ENCODE data around the gene CHMP2A. TPM values are rescaled to one million over a fixed set of nuclear protein-coding genes. Genes with fewer than 3 reads are reported as not detected.

Gene CHMP2A
- total and polyA plus RNA-seq, 2 of the 4 experiments (the other 2 are of a cell fraction): 105 to 183 TPM

DNA sequence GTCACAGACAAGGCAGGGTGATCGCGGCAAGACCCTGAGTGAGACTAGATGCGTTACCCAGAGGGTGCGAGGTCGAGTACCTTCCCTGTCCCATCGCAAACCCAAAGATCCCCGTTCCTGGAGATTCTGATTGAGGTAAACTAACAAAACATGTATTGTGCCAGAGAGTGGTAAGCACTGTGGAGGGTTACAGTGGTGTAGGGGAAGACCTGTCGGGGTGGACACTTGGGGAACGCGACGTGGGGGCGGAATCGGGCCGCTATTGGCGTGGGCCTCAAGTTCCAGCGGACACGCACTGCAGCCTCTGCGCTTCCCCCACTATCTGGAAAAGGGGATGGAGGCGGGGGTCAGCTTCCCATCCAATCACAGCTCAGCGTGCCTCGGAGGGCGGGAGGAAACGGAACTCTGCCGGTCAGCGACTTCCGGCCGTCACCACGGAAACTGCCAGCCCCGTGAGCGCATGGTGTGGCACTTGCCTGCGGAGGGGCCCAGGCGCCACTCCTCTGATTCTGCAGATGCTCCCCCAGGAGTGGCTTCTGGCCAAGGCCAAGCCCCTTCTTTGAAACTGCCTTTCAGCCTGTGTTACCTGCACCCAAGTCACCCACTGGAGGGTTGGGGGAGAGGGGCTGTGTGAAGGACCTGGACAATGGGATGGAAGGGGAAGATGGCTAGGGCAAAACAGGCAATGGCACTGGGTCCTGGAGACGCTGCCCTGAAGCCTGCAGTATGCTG is 4.5 kb upstream of the CHMP2A start:
- H4K91ac ChIP-seq (ENCODE audit: insufficient read depth, low read depth, low read length): peak overlapping the region; percentile 99
- peak; percentile 89 for DNase-seq
- TF ChIP-seq NFE2L2 (IDR thresholded peaks at IDR 0.05; ENCODE audit: low read depth, low read length) (no peak), POLR2A (IDR thresholded peaks at IDR 0.05; ENCODE audit: low read depth, low read length) (peak; percentile 82), CHD1 (IDR thresholded peaks at IDR 0.05; ENCODE audit: low read depth, low read length) (peak; percentile 68; the same call in 1 of the 2 replicates), BHLHE40 (IDR thresholded peaks at IDR 0.05; ENCODE audit: low read depth, low read length) (no peak; the same call in 1 of the 2 replicates), MAFK (IDR thresholded peaks at IDR 0.05; ENCODE audit: low read depth, low read length) (no peak), SMC3 (IDR thresholded peaks at IDR 0.05; ENCODE audit: low read depth, low read length) (no peak), MAZ (IDR thresholded peaks at IDR 0.05; ENCODE audit: borderline replicate concordance, low read depth, low read length) (peak; percentile 89), RFX5 (IDR thresholded peaks at IDR 0.05; ENCODE audit: low read depth, low read length) (no peak), RCOR1 (IDR thresholded peaks at IDR 0.05; ENCODE audit: insufficient replicate concordance, low read length) (no peak), MXI1 (IDR thresholded peaks at IDR 0.05; ENCODE audit: borderline replicate concordance, low read depth, low read length) (peak; percentile 73; the same call in 1 of the 2 replicates), CEBPB (IDR thresholded peaks at IDR 0.05; ENCODE audit: low read depth, low read length) (no peak), FOS (IDR thresholded peaks at IDR 0.05; ENCODE audit: low read depth, low read length) (no peak)
- TF ChIP-seq, protein P1, sequence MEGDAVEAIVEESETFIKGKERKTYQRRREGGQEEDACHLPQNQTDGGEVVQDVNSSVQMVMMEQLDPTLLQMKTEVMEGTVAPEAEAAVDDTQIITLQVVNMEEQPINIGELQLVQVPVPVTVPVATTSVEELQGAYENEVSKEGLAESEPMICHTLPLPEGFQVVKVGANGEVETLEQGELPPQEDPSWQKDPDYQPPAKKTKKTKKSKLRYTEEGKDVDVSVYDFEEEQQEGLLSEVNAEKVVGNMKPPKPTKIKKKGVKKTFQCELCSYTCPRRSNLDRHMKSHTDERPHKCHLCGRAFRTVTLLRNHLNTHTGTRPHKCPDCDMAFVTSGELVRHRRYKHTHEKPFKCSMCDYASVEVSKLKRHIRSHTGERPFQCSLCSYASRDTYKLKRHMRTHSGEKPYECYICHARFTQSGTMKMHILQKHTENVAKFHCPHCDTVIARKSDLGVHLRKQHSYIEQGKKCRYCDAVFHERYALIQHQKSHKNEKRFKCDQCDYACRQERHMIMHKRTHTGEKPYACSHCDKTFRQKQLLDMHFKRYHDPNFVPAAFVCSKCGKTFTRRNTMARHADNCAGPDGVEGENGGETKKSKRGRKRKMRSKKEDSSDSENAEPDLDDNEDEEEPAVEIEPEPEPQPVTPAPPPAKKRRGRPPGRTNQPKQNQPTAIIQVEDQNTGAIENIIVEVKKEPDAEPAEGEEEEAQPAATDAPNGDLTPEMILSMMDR (conservative IDR thresholded peaks at IDR 0.05; ENCODE audit: low read depth, low read length): no peak
- TF ChIP-seq, protein P2, sequence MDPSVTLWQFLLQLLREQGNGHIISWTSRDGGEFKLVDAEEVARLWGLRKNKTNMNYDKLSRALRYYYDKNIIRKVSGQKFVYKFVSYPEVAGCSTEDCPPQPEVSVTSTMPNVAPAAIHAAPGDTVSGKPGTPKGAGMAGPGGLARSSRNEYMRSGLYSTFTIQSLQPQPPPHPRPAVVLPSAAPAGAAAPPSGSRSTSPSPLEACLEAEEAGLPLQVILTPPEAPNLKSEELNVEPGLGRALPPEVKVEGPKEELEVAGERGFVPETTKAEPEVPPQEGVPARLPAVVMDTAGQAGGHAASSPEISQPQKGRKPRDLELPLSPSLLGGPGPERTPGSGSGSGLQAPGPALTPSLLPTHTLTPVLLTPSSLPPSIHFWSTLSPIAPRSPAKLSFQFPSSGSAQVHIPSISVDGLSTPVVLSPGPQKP (IDR thresholded peaks at IDR 0.05; ENCODE audit: borderline replicate concordance, low read depth, low read length): no peak

More for the DNA sequence above, 4.5 kb upstream of the CHMP2A start:
- H3K9me3 ChIP-seq (ENCODE audit: control insufficient read depth, insufficient read depth, low read length): no peaks in the 10 kb centered on the region
- H3K9me1 ChIP-seq (ENCODE audit: insufficient read depth, low read length): peaks cover 22% of the 10 kb centered on the region
- peak overlapping the region; percentile 79 for H2BK120ac ChIP-seq (ENCODE audit: low read depth, low read length)
- peak overlapping the region; percentile 99 for H3K14ac ChIP-seq (replicated peaks; ENCODE audit: low read depth, low read length)
- H3K18ac ChIP-seq (ENCODE audit: low read depth, low read length): peak overlapping the region; percentile 80
- no peaks in the 10 kb centered on the region for H3K27me3 ChIP-seq (ENCODE audit: control insufficient read depth, insufficient read depth, low read length)
- H3K27ac ChIP-seq (ENCODE audit: insufficient read depth, low read length): peak overlapping the region; percentile 95
- no CpG with 5 or more reads among the region's 33 CpGs for WGBS, 2 experiments (ENCODE audit: extremely low coverage in 2 of 2, insufficient read length in 1 of 2)
- peak overlapping the region; percentile 100 for H4K8ac ChIP-seq (ENCODE audit: low read depth in 2 of 2, low read length in 2 of 2)
- H3K4me2 ChIP-seq (ENCODE audit: low read depth, low read length): peak overlapping the region; percentile 91
- peak overlapping the region; percentile 99 for H2AK5ac ChIP-seq (ENCODE audit: low read depth, low read length)
- intact Hi-C loops (cut with micrococcal nuclease) (loop anchor here (1.0 to 2.0 kb wide), 2 partner anchors 13 to 15 kb away; partner anchors contain the start of gene TRIM28), dilution Hi-C loops (cut with HindIII; ENCODE audit: low sequenced_read_pairs, unreplicated experiment) (no loop called here), in situ Hi-C loops (cut with MboI; ENCODE audit: low sequenced_read_pairs) (no loop called here)
- H3K23ac ChIP-seq (ENCODE audit: low read depth, low read length): peak overlapping the region; percentile 99
- peak overlapping the region; percentile 100 for H2AFZ ChIP-seq (replicated peaks; ENCODE audit: low read length, poor library complexity)
- peak; percentile 42 for ATAC-seq (ENCODE audit: low read depth)
- H2BK15ac ChIP-seq (ENCODE audit: low read depth, low read length): peak overlapping the region; percentile 67; the same call in 1 of the 3 replicates
- H3K4me3 ChIP-seq (ENCODE audit: insufficient read depth, low read depth, low read length): peak overlapping the region; percentile 59
- H2BK5ac ChIP-seq (ENCODE audit: low read depth, low read length, poor library complexity, severe bottlenecking): peak overlapping the region; percentile 96
- H3K56ac ChIP-seq (ENCODE audit: extremely low read depth, insufficient read depth, low read length): peak overlapping the region; percentile 97
- POLR2A ChIA-PET (ENCODE audit: unreplicated experiment): no interaction called here
- BruUV-seq (replicated peaks): no TSS peak
- H4K20me1 ChIP-seq (ENCODE audit: insufficient read depth, low read length): peaks cover 12% of the 10 kb centered on the region
- peak overlapping the region; percentile 100 for H2AK9ac ChIP-seq (replicated peaks; ENCODE audit: low read depth, low read length, poor library complexity)
- peaks cover 26% of the 10 kb centered on the region for H3K4me1 ChIP-seq (ENCODE audit: control insufficient read depth, insufficient read depth, low read length)
- CTCF ChIA-PET: no interaction called here
- H3K79me1 ChIP-seq (ENCODE audit: low read depth in 1 of 2, low read length in 2 of 2): peaks cover 9 to 46% of the 10 kb centered on the region in 2 experiments
- H3K36me3 ChIP-seq (ENCODE audit: control insufficient read depth, insufficient read depth, low read length): peaks cover 10% of the 10 kb centered on the region; the same call in 1 of the 2 replicates
- peak overlapping the region; percentile 32; the same call in 1 of the 2 replicates for H2BK20ac ChIP-seq (ENCODE audit: low read depth, low read length)
- peak overlapping the region; percentile 99 for H3K4ac ChIP-seq (ENCODE audit: low read depth, low read length)
- H3K9ac ChIP-seq (ENCODE audit: low read depth, low read length): peak overlapping the region; percentile 92
- peak overlapping the region; percentile 95 for H4K5ac ChIP-seq (ENCODE audit: low read depth, low read length)
